ENCODE data around the gene PLLP.

DNA sequence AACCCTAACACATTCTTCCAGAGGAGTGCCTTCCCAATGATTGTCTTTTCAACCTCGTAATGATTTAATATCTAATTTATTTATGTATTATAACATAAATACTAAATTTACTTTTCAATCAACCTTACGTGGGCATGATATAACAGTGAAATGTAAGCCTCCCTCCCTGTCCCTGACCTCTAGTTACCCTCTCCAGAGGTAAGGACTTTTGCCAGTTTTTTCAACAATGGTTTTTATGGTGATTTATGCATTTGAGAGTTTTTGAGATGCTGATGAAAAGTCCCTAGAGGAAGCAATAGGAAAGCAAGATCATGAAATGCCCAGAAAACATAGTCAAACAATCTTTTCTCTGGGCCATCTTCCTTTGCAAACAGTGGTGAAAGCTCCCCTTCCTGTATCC, 35.2 kb upstream of the PLLP start:
- TF ChIP-seq POLR2AphosphoS5 (IDR thresholded peaks at IDR 0.05; ENCODE audit: low read depth, low read length) (no peak), TAF1 (IDR thresholded peaks at IDR 0.05; ENCODE audit: borderline replicate concordance, low read depth, low read length) (no peak)

Data from GM12892 (cell line).